ENCODE measurements around the gene ICAM3. TPM values are rescaled to one million over a fixed set of nuclear protein-coding genes. Genes with fewer than 3 reads are reported as not detected.

The ICAM3 gene
- total and polyA plus RNA-seq, 2 experiments from 2014 or later = 2.9 to 12.7 TPM

DNA sequence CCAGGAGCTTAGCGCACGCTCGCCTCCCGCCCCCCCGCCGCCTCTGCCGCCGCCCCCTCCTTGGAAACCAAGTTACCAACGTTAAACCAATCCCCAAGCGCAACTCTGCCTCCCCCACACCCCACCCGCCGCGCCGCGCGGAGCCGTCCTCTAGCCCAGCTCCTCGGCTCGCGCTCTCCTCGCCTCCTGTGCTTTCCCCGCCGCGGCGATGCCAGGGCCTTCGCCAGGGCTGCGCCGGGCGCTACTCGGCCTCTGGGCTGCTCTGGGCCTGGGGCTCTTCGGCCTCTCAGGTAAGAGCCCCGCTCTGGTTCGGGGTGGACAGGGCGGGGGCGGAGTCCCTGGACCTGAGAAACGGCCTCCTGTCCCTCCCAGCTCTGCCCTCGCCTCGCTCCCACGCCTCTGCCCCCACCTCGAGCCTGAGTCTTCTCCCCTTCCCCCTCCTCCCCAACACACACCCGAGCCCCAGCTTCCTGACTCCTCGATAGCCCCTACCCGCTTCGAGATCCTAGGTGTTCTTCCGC is 49.5 kb downstream of the ICAM3 start, which contains the start of gene ICAM5:
Gene ICAM5, plus strand, starts transcription at position 117 of the 521 bp plus-strand sequence. Its CDS starts 92 bp downstream, at position 209.
- H3K9me3 ChIP-seq (ENCODE audit: low read depth) = no peaks in the 10 kb centered on the region
- DNase-seq (ENCODE audit: low read depth in 1 of 2, low spot score in 1 of 2) = peak; percentile 46 to 61
- TF ChIP-seq, protein P1, sequence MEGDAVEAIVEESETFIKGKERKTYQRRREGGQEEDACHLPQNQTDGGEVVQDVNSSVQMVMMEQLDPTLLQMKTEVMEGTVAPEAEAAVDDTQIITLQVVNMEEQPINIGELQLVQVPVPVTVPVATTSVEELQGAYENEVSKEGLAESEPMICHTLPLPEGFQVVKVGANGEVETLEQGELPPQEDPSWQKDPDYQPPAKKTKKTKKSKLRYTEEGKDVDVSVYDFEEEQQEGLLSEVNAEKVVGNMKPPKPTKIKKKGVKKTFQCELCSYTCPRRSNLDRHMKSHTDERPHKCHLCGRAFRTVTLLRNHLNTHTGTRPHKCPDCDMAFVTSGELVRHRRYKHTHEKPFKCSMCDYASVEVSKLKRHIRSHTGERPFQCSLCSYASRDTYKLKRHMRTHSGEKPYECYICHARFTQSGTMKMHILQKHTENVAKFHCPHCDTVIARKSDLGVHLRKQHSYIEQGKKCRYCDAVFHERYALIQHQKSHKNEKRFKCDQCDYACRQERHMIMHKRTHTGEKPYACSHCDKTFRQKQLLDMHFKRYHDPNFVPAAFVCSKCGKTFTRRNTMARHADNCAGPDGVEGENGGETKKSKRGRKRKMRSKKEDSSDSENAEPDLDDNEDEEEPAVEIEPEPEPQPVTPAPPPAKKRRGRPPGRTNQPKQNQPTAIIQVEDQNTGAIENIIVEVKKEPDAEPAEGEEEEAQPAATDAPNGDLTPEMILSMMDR (IDR thresholded peaks at IDR 0.05; ENCODE audit: low read depth, low read length) = no peak
- H3K27ac ChIP-seq = no peak within 1 kb of the TSS
- no peaks in the 10 kb centered on the region for H3K36me3 ChIP-seq
- peak within 1 kb of the TSS; percentile 50 for H3K4me3 ChIP-seq
- no peaks in the 10 kb centered on the region for H3K4me1 ChIP-seq (ENCODE audit: low read depth)
- peaks cover 79% of the 10 kb centered on the region for H3K27me3 ChIP-seq

- H3K9me3 ChIP-seq (ENCODE audit: low read depth) = no peaks in the 10 kb centered on the region
- DNase-seq (ENCODE audit: low read depth in 1 of 2, low spot score in 1 of 2) = peak; percentile 58 to 77
- TF ChIP-seq, protein P1 (IDR thresholded peaks at IDR 0.05; ENCODE audit: low read depth, low read length) = no peak
- H3K27me3 ChIP-seq = peaks cover 73% of the 10 kb centered on the region
- H3K4me1 ChIP-seq (ENCODE audit: low read depth) = no peaks in the 10 kb centered on the region
- H3K36me3 ChIP-seq = no peaks in the 10 kb centered on the region
- no peak overlapping the region for H3K27ac ChIP-seq
- peak overlapping the region; percentile 50 for H3K4me3 ChIP-seq
Measured at GRCh38 chr19:10289167-10289835, 50.1 kb downstream of the ICAM3 start.

DNA sequence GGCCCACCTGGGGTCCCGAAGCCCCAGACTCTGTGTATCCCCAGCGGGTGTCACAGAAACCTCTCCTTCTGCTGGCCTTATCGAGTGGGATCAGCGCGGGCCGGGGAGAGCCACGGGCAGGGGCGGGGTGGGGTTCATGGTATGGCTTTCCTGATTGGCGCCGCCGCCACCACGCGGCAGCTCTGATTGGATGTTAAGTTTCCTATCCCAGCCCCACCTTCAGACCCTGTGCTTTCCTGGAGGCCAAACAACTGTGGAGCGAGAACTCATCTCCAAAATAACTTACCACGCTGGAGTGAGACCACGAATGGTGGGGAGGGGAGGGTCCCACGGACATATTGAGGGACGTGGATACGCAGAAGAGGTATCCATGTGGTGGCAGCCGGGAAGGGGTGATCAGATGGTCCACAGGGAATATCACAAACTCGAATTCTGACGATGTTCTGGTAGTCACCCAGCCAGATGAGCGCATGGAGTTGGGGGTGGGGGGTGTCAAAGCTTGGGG is 50.7 kb downstream of the ICAM3 start:
- Histone ChIP-seq H3K4me1 (ENCODE audit: low read depth) (no peaks in the 10 kb centered on the region), H3K36me3 (no peaks in the 10 kb centered on the region), H3K4me3 (peak overlapping the region; percentile 50), H3K9me3 (ENCODE audit: low read depth) (no peaks in the 10 kb centered on the region), H3K27ac (no peak overlapping the region), H3K27me3 (peaks cover 67% of the 10 kb centered on the region)
- TF ChIP-seq, protein P1 (IDR thresholded peaks at IDR 0.05; ENCODE audit: low read depth, low read length) = no peak
- peak; percentile 55 to 65 for DNase-seq (ENCODE audit: low read depth in 1 of 2, low spot score in 1 of 2)

- Histone ChIP-seq H3K9me3 (ENCODE audit: low read depth) (no peaks in the 10 kb centered on the region), H3K4me3 (peak within 1 kb of the TSS; percentile 11), H3K36me3 (no peaks in the 10 kb centered on the region), H3K4me1 (ENCODE audit: low read depth) (no peaks in the 10 kb centered on the region), H3K27me3 (peaks cover 51% of the 10 kb centered on the region), H3K27ac (no peak within 1 kb of the TSS)
- peak; percentile 71 to 88 for DNase-seq (ENCODE audit: low read depth in 1 of 2, low spot score in 1 of 2)
- TF ChIP-seq, protein P1 (IDR thresholded peaks at IDR 0.05; ENCODE audit: low read depth, low read length) = no peak
Measured at GRCh38 chr19:10286803-10287737, 52.4 kb downstream of the ICAM3 start, which contains the start of gene ICAM4. Gene ICAM4, plus strand, starts transcription at chr19:10286955. Its CDS starts 58 bp downstream, at chr19:10287013.

DNA sequence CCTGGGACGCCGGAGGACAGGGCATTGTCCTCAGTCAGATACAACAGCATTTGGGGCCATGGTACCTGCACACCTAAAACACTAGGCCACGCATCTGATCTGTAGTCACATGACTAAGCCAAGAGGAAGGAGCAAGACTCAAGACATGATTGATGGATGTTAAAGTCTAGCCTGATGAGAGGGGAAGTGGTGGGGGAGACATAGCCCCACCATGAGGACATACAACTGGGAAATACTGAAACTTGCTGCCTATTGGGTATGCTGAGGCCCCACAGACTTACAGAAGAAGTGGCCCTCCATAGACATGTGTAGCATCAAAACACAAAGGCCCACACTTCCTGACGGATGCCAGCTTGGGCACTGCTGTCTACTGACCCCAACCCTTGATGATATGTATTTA is 54.0 kb downstream of the ICAM3 start:
- no peak for DNase-seq (ENCODE audit: low read depth in 1 of 2, low spot score in 1 of 2)
- Histone ChIP-seq H3K4me3 (no peak overlapping the region), H3K4me1 (ENCODE audit: low read depth) (no peaks in the 10 kb centered on the region), H3K27me3 (peaks cover 34% of the 10 kb centered on the region), H3K27ac (no peak overlapping the region), H3K9me3 (ENCODE audit: low read depth) (no peaks in the 10 kb centered on the region), H3K36me3 (no peaks in the 10 kb centered on the region)
- TF ChIP-seq, protein P1 (IDR thresholded peaks at IDR 0.05; ENCODE audit: low read depth, low read length) = no peak

Measured in cardiac muscle cell (in vitro differentiated cells and primary cell).